HEK293 (cell line): ENCODE measurements around the gene EDC3.

Experiments used
- BCL11A ChIP-seq: fragments of 450-650 bp; formaldehyde crosslinking; IDR thresholded peaks from 2 replicates; pipeline ENCODE4 v1.5.1; 2016; ENCODE audit warnings: low read depth, missing biosample characterization, missing genetic modification characterization
- GLI2 ChIP-seq: fragments of 450-650 bp; formaldehyde crosslinking; IDR thresholded peaks from 2 replicates; pipeline ENCODE4; 2017; ENCODE audit warnings: missing biosample characterization, missing genetic modification characterization, low read depth, borderline replicate concordance
- GLIS2 ChIP-seq: fragments of 450-650 bp; formaldehyde crosslinking; IDR thresholded peaks from 2 replicates; pipeline ENCODE4 v1.5.1; 2016; ENCODE audit warnings: missing biosample characterization, missing genetic modification characterization
- HOXA7 ChIP-seq: sonication (generic); formaldehyde crosslinking; IDR thresholded peaks from 2 replicates; pipeline ENCODE4 v1.8.1; 2022; ENCODE audit warnings: missing genetic modification reagents, borderline replicate concordance
- HOXD13 ChIP-seq: sonication (generic); formaldehyde crosslinking; IDR thresholded peaks from 2 replicates; pipeline ENCODE4 v1.8.0; 2022; ENCODE audit warnings: missing genetic modification reagents, borderline replicate concordance
- KLF10 ChIP-seq: fragments of 450-650 bp; IDR thresholded peaks from 2 replicates; pipeline ENCODE4 v1.5.1; 2018; ENCODE audit warnings: missing biosample characterization, mild to moderate bottlenecking, missing genetic modification characterization
- OVOL3 ChIP-seq: fragments of 450-650 bp; formaldehyde crosslinking; IDR thresholded peaks from 2 replicates; pipeline ENCODE4 v1.5.1; 2016; ENCODE audit warnings: missing biosample characterization, missing genetic modification characterization
- SCRT1 ChIP-seq: fragments of 450-650 bp; formaldehyde crosslinking; IDR thresholded peaks from 2 replicates; pipeline ENCODE4 v1.5.1; 2016; ENCODE audit warnings: missing biosample characterization, missing genetic modification characterization, borderline replicate concordance
- ZBTB17 ChIP-seq: fragments of 450-650 bp; formaldehyde crosslinking; IDR thresholded peaks from 2 replicates; pipeline ENCODE4 v1.5.1; 2016; ENCODE audit warnings: missing biosample characterization, missing genetic modification characterization
- ZBTB21 ChIP-seq: fragments of 450-650 bp; formaldehyde crosslinking; IDR thresholded peaks from 2 replicates; pipeline ENCODE4 v1.5.1; 2017; ENCODE audit warnings: missing biosample characterization, missing genetic modification characterization
- ZFHX2 ChIP-seq: fragments of 450-650 bp; formaldehyde crosslinking; conservative IDR thresholded peaks from 2 replicates; pipeline ENCODE4 v1.5.1; 2016; ENCODE audit warnings: missing biosample characterization, missing genetic modification characterization
- ZFP37 ChIP-seq: fragments of 450-650 bp; formaldehyde crosslinking; IDR thresholded peaks from 2 replicates; pipeline ENCODE4 v1.5.1; 2016; ENCODE audit warnings: missing biosample characterization, missing genetic modification characterization
- ZNF10 ChIP-seq: fragments of 450-650 bp; formaldehyde crosslinking; IDR thresholded peaks from 2 replicates; pipeline ENCODE4 v1.5.1; 2017; ENCODE audit warnings: missing biosample characterization, missing genetic modification characterization
- ZNF138 ChIP-seq: fragments of 450-650 bp; formaldehyde crosslinking; IDR thresholded peaks from 2 replicates; pipeline ENCODE4 v1.5.1; 2016; ENCODE audit warnings: missing biosample characterization, missing genetic modification characterization, borderline replicate concordance
- ZNF223 ChIP-seq: fragments of 450-650 bp; formaldehyde crosslinking; IDR thresholded peaks from 2 replicates; pipeline ENCODE4 v1.5.1; 2016; ENCODE audit warnings: missing biosample characterization, missing genetic modification characterization
- ZNF24 ChIP-seq: fragments of 450-650 bp; formaldehyde crosslinking; IDR thresholded peaks from 2 replicates; pipeline ENCODE4 v1.5.1; 2016; ENCODE audit warnings: missing biosample characterization, missing genetic modification characterization
- ZNF292 ChIP-seq: fragments of 450-650 bp; formaldehyde crosslinking; IDR thresholded peaks from 2 replicates; pipeline ENCODE4 v1.5.1; 2016; ENCODE audit warnings: low read depth, missing biosample characterization, missing genetic modification characterization, borderline replicate concordance
- ZNF391 ChIP-seq: fragments of 450-650 bp; formaldehyde crosslinking; IDR thresholded peaks from 2 replicates; pipeline ENCODE4 v1.5.1; 2016; ENCODE audit warnings: low read depth, missing biosample characterization, missing genetic modification characterization, borderline replicate concordance
- ZNF404 ChIP-seq: fragments of 450-650 bp; formaldehyde crosslinking; IDR thresholded peaks from 2 replicates; pipeline ENCODE4 v1.5.1; 2017; ENCODE audit warnings: missing biosample characterization, missing genetic modification characterization
- ZNF510 ChIP-seq: fragments of 450-650 bp; formaldehyde crosslinking; IDR thresholded peaks from 2 replicates; pipeline ENCODE4 v1.5.1; 2018; ENCODE audit warnings: mild to moderate bottlenecking, missing genetic modification characterization, missing biosample characterization; ENCODE audit not compliant: insufficient replicate concordance
- ZNF544 ChIP-seq: fragments of 450-650 bp; formaldehyde crosslinking; IDR thresholded peaks from 2 replicates; pipeline ENCODE4 v1.5.0; 2017; ENCODE audit warnings: missing biosample characterization, missing genetic modification characterization
- ZNF555 ChIP-seq: fragments of 450-650 bp; formaldehyde crosslinking; conservative IDR thresholded peaks from 2 replicates; pipeline ENCODE4 v1.5.1; 2017; ENCODE audit warnings: missing biosample characterization, mild to moderate bottlenecking, missing genetic modification characterization, inconsistent platforms
- ZNF558 ChIP-seq: fragments of 450-650 bp; formaldehyde crosslinking; IDR thresholded peaks from 2 replicates; pipeline ENCODE4 v1.5.1; 2016; ENCODE audit warnings: missing biosample characterization, missing genetic modification characterization
- ZNF600 ChIP-seq: fragments of 450-650 bp; formaldehyde crosslinking; IDR thresholded peaks from 2 replicates; pipeline ENCODE4 v1.5.1; 2016; ENCODE audit warnings: missing biosample characterization, missing genetic modification characterization
- ZNF621 ChIP-seq: fragments of 450-650 bp; formaldehyde crosslinking; IDR thresholded peaks from 2 replicates; pipeline ENCODE4 v1.5.1; 2017; ENCODE audit warnings: missing biosample characterization, missing genetic modification characterization
- ZNF626 ChIP-seq: fragments of 450-650 bp; sonication (Bioruptor Pico); formaldehyde crosslinking; IDR thresholded peaks from 2 replicates; pipeline ENCODE4 v1.5.1; 2018; ENCODE audit warnings: missing biosample characterization, missing genetic modification characterization, inconsistent platforms
- ZNF677 ChIP-seq: fragments of 450-650 bp; IDR thresholded peaks from 2 replicates; pipeline ENCODE4 v1.5.0; 2018; ENCODE audit warnings: missing biosample characterization, mild to moderate bottlenecking, missing genetic modification characterization, moderate library complexity
- ZNF701 ChIP-seq: fragments of 450-650 bp; formaldehyde crosslinking; IDR thresholded peaks from 2 replicates; pipeline ENCODE4 v1.5.1; 2016; ENCODE audit warnings: missing biosample characterization, missing genetic modification characterization
- ZNF776 ChIP-seq: fragments of 450-650 bp; formaldehyde crosslinking; IDR thresholded peaks from 2 replicates; pipeline ENCODE4 v1.5.0; 2017; ENCODE audit warnings: missing biosample characterization, missing genetic modification characterization, borderline replicate concordance
- ZNF837 ChIP-seq: fragments of 450-650 bp; formaldehyde crosslinking; IDR thresholded peaks from 2 replicates; pipeline ENCODE4 v1.5.1; 2016; ENCODE audit warnings: missing biosample characterization, missing genetic modification characterization
- ZNF843 ChIP-seq: fragments of 450-650 bp; formaldehyde crosslinking; IDR thresholded peaks from 2 replicates; pipeline ENCODE4 v1.5.1; 2016; ENCODE audit warnings: missing biosample characterization, missing genetic modification characterization
- TF ChIP-seq, protein P1 (sequence below): fragments of 450-650 bp; formaldehyde crosslinking; IDR thresholded peaks from 2 replicates; pipeline ENCODE4 v1.5.1; 2017; ENCODE audit warnings: missing biosample characterization, mild to moderate bottlenecking, missing genetic modification characterization, moderate library complexity
- TF ChIP-seq, protein P2 (sequence below): fragments of 450-650 bp; formaldehyde crosslinking; IDR thresholded peaks from 2 replicates; pipeline ENCODE4 v1.5.1; 2016; ENCODE audit warnings: missing biosample characterization, missing genetic modification characterization
- TF ChIP-seq, protein P3 (sequence below): fragments of 450-650 bp; formaldehyde crosslinking; IDR thresholded peaks from 2 replicates; pipeline ENCODE4 v1.5.1; 2016; ENCODE audit warnings: missing biosample characterization, missing genetic modification characterization
- TF ChIP-seq, protein P4 (sequence below): fragments of 450-650 bp; formaldehyde crosslinking; IDR thresholded peaks from 2 replicates; pipeline ENCODE4 v1.5.1; 2016; ENCODE audit warnings: missing biosample characterization, missing genetic modification characterization

Gene EDC3

DNA sequence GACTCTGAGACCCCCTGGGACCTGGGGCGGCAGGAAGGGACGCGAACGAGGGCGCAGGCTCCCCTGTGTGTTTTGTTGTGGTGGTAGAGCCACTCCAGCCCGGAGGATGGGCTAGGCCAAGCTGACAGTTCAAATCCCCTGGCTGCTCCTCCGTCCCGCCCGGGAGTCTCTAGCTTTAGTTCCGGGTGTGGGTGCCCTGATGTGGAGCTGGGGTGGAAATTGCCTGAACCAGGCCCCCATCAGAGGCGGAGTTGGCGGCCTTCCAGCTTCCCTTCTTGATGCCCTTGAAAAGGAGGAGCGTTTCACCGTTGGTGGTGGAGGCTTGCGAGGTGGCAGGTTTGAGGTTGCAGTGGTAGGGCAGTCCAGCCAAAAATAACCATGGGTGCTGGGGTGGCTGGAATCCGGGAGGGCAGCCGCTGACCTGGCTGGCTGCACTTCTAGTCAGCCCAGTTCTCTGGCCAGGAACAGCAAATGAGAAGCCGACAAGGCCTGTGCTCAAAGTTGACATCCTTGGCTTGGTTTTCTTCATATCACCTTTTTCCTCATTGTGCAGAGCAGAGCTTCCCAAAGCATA, 79.4 kb downstream of the EDC3 start (continued):
- TF ChIP-seq ZNF223 (tag by site-specific recombination) (no peak), ZNF544 (tag by site-specific recombination) (no peak), ZFHX2 (tag by site-specific recombination) (peak; percentile 56), ZNF10 (tag by site-specific recombination) (no peak), ZNF555 (no peak), ZNF701 (tag by site-specific recombination) (no peak), ZNF621 (tag by site-specific recombination) (no peak), ZNF138 (tag by site-specific recombination) (no peak), GLIS2 (tag by site-specific recombination) (peak; percentile 96; the same call in 1 of the 2 replicates), ZNF677 (no peak), ZBTB21 (tag by site-specific recombination) (no peak), ZBTB17 (tag by site-specific recombination) (peak; percentile 59), GLI2 (tag by site-specific recombination) (no peak), ZFP37 (no peak), ZNF404 (no peak), ZNF837 (no peak), ZNF626 (no peak), SCRT1 (tag by site-specific recombination) (no peak), ZNF600 (peak; percentile 87), ZNF292 (tag by site-specific recombination) (no peak), ZNF391 (tag by site-specific recombination) (no peak), KLF10 (no peak), ZNF558 (tag by site-specific recombination) (no peak), ZNF776 (tag by site-specific recombination) (no peak), BCL11A (no peak), ZNF24 (tag by site-specific recombination) (0 out of 2 replicates have a peak, but pooled peaks have one; percentile 6), HOXD13 (CRISPR knock-in tag) (no peak), ZNF510 (tag by site-specific recombination) (no peak), HOXA7 (CRISPR knock-in tag) (no peak), OVOL3 (tag by site-specific recombination) (no peak), ZNF843 (tag by site-specific recombination) (no peak)
- TF ChIP-seq, protein P1, sequence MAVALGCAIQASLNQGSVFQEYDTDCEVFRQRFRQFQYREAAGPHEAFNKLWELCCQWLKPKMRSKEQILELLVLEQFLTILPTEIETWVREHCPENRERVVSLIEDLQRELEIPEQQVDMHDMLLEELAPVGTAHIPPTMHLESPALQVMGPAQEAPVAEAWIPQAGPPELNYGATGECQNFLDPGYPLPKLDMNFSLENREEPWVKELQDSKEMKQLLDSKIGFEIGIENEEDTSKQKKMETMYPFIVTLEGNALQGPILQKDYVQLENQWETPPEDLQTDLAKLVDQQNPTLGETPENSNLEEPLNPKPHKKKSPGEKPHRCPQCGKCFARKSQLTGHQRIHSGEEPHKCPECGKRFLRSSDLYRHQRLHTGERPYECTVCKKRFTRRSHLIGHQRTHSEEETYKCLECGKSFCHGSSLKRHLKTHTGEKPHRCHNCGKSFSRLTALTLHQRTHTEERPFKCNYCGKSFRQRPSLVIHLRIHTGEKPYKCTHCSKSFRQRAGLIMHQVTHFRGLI (tag by site-specific recombination), result no peak
- TF ChIP-seq, protein P2, sequence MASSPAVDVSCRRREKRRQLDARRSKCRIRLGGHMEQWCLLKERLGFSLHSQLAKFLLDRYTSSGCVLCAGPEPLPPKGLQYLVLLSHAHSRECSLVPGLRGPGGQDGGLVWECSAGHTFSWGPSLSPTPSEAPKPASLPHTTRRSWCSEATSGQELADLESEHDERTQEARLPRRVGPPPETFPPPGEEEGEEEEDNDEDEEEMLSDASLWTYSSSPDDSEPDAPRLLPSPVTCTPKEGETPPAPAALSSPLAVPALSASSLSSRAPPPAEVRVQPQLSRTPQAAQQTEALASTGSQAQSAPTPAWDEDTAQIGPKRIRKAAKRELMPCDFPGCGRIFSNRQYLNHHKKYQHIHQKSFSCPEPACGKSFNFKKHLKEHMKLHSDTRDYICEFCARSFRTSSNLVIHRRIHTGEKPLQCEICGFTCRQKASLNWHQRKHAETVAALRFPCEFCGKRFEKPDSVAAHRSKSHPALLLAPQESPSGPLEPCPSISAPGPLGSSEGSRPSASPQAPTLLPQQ (tag by site-specific recombination), result no peak
- TF ChIP-seq, protein P3, sequence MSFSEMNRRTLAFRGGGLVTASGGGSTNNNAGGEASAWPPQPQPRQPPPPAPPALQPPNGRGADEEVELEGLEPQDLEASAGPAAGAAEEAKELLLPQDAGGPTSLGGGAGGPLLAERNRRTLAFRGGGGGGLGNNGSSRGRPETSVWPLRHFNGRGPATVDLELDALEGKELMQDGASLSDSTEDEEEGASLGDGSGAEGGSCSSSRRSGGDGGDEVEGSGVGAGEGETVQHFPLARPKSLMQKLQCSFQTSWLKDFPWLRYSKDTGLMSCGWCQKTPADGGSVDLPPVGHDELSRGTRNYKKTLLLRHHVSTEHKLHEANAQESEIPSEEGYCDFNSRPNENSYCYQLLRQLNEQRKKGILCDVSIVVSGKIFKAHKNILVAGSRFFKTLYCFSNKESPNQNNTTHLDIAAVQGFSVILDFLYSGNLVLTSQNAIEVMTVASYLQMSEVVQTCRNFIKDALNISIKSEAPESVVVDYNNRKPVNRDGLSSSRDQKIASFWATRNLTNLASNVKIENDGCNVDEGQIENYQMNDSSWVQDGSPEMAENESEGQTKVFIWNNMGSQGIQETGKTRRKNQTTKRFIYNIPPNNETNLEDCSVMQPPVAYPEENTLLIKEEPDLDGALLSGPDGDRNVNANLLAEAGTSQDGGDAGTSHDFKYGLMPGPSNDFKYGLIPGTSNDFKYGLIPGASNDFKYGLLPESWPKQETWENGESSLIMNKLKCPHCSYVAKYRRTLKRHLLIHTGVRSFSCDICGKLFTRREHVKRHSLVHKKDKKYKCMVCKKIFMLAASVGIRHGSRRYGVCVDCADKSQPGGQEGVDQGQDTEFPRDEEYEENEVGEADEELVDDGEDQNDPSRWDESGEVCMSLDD (tag by site-specific recombination), result no peak
- TF ChIP-seq, protein P4, sequence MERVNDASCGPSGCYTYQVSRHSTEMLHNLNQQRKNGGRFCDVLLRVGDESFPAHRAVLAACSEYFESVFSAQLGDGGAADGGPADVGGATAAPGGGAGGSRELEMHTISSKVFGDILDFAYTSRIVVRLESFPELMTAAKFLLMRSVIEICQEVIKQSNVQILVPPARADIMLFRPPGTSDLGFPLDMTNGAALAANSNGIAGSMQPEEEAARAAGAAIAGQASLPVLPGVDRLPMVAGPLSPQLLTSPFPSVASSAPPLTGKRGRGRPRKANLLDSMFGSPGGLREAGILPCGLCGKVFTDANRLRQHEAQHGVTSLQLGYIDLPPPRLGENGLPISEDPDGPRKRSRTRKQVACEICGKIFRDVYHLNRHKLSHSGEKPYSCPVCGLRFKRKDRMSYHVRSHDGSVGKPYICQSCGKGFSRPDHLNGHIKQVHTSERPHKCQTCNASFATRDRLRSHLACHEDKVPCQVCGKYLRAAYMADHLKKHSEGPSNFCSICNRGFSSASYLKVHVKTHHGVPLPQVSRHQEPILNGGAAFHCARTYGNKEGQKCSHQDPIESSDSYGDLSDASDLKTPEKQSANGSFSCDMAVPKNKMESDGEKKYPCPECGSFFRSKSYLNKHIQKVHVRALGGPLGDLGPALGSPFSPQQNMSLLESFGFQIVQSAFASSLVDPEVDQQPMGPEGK (tag by site-specific recombination), result peak; percentile 67; the same call in 1 of the 2 replicates
